GM12891 (cell line): ENCODE measurements around the gene CIITA.
A peak's percentile ranks its signal among the peaks of the same experiment; 100 is the strongest.
"Not testable (repeated sequence)": the region's sequence is repeated elsewhere in the genome, so short reads cannot be mapped to it uniquely, and the experiment has no call there.

ENCODE experiments used
- DNase-seq: peaks from one replicate; pipeline ENCODE4 v3.0.0; 2011; ENCODE audit warnings: low spot score; ENCODE audit not compliant: insufficient read length
- FAIRE-seq: peaks from 2 replicates; lab custom pipeline; 2011; peaks lifted over from hg19 to GRCh38; lab: Jason Lieb, UNC
- PAX5 ChIP-seq: IDR thresholded peaks from 2 replicates; pipeline ENCODE4 v1.6.1; 2011; ENCODE audit warnings: low read length, moderate library complexity, mild to moderate bottlenecking; ENCODE audit not compliant: insufficient read depth, severe bottlenecking
- POLR2A ChIP-seq: IDR thresholded peaks from 2 replicates; pipeline ENCODE4 v1.6.1; 2011; ENCODE audit warnings: low read depth, low read length, control low read depth
- POLR2AphosphoS5 ChIP-seq: IDR thresholded peaks from 2 replicates; pipeline ENCODE4 v1.6.1; 2011; ENCODE audit warnings: low read depth, low read length, control low read depth
- POU2F2 ChIP-seq: IDR thresholded peaks from 2 replicates; pipeline ENCODE4 v1.6.1; 2011; ENCODE audit warnings: low read depth, mild to moderate bottlenecking, control low read depth, low read length, moderate library complexity
- SPI1 ChIP-seq: IDR thresholded peaks from 2 replicates; pipeline ENCODE4 v1.6.1; 2011; ENCODE audit warnings: low read depth, low read length, control low read depth
- TAF1 ChIP-seq: IDR thresholded peaks from 2 replicates; pipeline ENCODE4 v1.6.1; 2011; ENCODE audit warnings: low read depth, low read length, control low read depth

The CIITA gene

DNA sequence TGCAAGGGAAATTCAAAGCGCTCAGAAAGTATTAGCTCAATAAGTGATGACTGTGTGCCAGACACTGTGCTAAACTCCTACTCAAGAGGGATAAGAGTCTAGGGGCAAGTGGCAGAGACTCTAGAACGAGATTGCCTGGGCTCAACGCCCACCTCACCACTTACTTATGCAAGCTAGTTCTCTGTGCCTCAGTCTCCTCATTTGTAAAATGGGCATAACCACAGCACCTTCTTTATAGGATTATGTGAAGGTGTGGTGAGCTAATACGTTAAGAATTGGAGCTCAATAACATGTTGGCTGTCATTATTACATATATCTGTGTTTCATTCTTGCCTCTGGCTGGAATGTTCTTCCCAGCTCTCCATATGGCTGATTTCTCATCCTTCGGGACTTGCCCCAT is 49.9 kb downstream of the CIITA start:
- FAIRE-seq (no peak), DNase-seq (no peak)
- no peak for TF ChIP-seq POU2F2
- TF ChIP-seq POLR2AphosphoS5 = peak; percentile 36; the same call in 1 of the 2 replicates

DNA sequence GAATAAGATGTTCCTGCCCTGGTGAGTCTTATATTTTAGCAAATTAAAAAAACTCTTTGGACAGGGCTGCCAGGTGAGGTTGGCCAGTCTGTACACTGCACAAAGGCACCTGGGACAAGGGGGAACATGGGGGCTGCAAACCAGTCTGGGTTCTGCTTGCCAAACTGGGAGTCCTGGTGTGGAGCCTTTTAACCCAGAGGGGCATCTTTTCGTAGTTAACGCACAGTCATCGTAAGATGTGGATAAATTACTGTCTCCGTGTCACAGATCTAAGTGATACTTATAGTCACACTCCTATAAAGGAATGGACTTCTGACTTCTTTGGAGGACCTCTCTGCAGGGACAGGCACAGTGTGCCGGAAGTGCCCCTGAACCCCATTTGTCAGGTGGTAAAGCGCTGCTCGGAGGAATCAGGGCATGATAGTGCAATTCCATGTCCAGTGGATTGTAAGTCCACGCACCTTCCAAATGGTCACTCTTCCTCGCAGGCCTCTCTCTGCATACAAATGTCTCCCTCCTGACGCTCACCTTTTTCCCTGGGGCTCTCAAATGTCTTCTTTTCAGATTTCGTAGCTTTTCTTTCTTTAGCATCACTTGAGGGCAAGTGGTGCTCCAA is 50.6 kb downstream of the CIITA start:
- no peak for TF ChIP-seq TAF1
- 0 out of 2 replicates have a peak, but pooled peaks have one; percentile 48 for TF ChIP-seq POLR2AphosphoS5
- DNase-seq (no peak), FAIRE-seq (no peak)

DNA sequence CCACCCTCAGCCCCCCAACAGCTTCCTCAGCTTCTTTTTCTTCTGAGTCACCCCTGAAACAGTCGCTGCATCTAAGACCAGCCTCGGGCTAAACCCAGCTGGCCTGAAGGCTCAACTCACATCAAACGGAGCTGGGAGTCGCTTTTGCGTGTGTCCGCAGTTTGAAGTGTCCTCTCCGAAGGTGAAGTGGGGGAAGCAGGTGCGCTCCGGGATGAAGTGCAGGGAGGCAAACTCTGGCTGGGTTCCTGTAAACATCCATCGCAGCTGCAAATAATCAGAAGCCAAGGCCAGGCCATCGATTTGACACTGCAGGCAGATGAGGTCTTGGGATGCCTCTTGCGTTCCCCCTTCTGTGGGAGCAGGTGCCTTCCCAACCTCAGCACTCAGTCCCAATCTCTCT is 52.1 kb downstream of the CIITA start:
- DNase-seq, FAIRE-seq: not testable (repeated sequence)

GRCh38 chr16:10929853-10930754 is 53.1 kb downstream of the CIITA start:
- TF ChIP-seq POU2F2 (peak; percentile 10; the same call in 1 of the 2 replicates), PAX5 (no peak), POLR2AphosphoS5 (peak; percentile 65)
- DNase-seq = no peak
- no peak for FAIRE-seq

- TF ChIP-seq POLR2A = no peak
- no peak for TF ChIP-seq TAF1
- no peak for TF ChIP-seq SPI1
- peak; percentile 14 for TF ChIP-seq POLR2AphosphoS5
- no peak for TF ChIP-seq POU2F2
- no peak for TF ChIP-seq PAX5
- DNase-seq (no peak), FAIRE-seq (no peak)
Measured at GRCh38 chr16:10930755-10931093, 53.7 kb downstream of the CIITA start.

- DNase-seq = no peak
- FAIRE-seq = no peak
- TF ChIP-seq POLR2AphosphoS5 (0 out of 2 replicates have a peak, but pooled peaks have one; percentile 9), TAF1 (no peak)
Measured at GRCh38 chr16:10931134-10931533, 54.1 kb downstream of the CIITA start.

GRCh38 chr16:10931977-10932632 is 55.1 kb downstream of the CIITA start:
- no peak for TF ChIP-seq PAX5
- peak; percentile 58; the same call in 1 of the 2 replicates for TF ChIP-seq POLR2A
- no peak for TF ChIP-seq POU2F2
- no peak for TF ChIP-seq TAF1
- peak; percentile 74 for TF ChIP-seq POLR2AphosphoS5
- no peak for TF ChIP-seq SPI1
- DNase-seq (no peak), FAIRE-seq (no peak)

GRCh38 chr16:10932959-10933710 is 56.1 kb downstream of the CIITA start:
- DNase-seq (no peak), FAIRE-seq (no peak)
- TF ChIP-seq POU2F2 = no peak; the same call in 1 of the 2 replicates
- peak; percentile 32; the same call in 1 of the 2 replicates for TF ChIP-seq POLR2AphosphoS5

GRCh38 chr16:10933865-10934264 is 56.9 kb downstream of the CIITA start:
- TF ChIP-seq POU2F2 = no peak
- no peak for TF ChIP-seq SPI1
- TF ChIP-seq PAX5 = no peak
- no peak for TF ChIP-seq POLR2A
- no peak for TF ChIP-seq POLR2AphosphoS5
- TF ChIP-seq TAF1 = no peak
- no peak for FAIRE-seq

DNA sequence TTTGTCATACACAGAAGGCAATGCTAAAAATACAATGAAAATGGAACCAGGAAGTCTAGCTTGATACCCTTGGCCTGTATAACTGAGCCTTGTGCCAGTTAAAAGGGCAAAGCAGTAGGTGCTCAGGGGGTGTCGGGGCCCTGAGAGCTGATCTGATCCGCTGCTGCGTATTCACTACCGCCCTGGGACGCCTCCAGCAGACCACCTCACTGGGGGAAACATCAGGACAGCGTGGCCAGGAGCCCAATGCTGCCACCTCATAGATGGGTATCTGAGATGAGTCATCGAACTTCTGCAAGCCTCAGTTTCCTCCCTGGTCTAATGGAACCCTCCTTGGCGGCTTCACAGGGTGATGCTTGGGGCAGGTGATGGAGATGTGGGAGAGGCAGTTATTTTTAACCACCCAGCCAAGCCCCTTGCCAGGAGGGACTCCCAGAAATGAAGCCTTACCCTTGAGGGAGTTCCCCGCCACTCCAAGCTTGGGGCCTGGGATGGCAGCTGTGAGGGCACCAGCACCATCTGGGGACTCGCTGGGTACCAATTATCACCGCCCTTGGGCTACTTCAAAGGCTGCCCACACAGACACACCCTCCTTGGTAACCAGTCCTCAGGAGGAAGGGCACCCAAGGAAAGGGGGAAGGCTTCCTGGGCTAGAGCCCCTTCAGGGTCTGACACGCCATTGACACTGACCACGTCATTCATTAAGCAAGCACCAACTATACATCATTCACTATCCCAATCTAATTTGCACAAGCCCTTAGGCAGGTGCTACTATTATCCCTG is 57.5 kb downstream of the CIITA start:
- TF ChIP-seq SPI1 (no peak), POLR2AphosphoS5 (peak; percentile 72), POLR2A (peak; percentile 71)
- DNase-seq (no peak), FAIRE-seq (no peak)

More at GRCh38 chr16:10933865-10934264, 56.9 kb downstream of the CIITA start:
- DNase-seq = no peak
